Activated CD4-positive, alpha-beta T cell treated with anti-CD3 and anti-CD28 coated beads, Interleukin-10, Interleukin-2, amounts not matched to agents 100 ng/mL and 50 ng/mL, durations not matched to agents 16 hours and 8 hours (primary cell): ENCODE data around the gene KIRREL2.
"Not testable (repeated sequence)": the region's sequence is repeated elsewhere in the genome, so short reads cannot be mapped to it uniquely, and the experiment has no call there.

ENCODE experiments used
- DNase-seq: peaks from one replicate; pipeline ENCODE4 v3.0.0-alpha.2; 2020

Gene KIRREL2

DNA sequence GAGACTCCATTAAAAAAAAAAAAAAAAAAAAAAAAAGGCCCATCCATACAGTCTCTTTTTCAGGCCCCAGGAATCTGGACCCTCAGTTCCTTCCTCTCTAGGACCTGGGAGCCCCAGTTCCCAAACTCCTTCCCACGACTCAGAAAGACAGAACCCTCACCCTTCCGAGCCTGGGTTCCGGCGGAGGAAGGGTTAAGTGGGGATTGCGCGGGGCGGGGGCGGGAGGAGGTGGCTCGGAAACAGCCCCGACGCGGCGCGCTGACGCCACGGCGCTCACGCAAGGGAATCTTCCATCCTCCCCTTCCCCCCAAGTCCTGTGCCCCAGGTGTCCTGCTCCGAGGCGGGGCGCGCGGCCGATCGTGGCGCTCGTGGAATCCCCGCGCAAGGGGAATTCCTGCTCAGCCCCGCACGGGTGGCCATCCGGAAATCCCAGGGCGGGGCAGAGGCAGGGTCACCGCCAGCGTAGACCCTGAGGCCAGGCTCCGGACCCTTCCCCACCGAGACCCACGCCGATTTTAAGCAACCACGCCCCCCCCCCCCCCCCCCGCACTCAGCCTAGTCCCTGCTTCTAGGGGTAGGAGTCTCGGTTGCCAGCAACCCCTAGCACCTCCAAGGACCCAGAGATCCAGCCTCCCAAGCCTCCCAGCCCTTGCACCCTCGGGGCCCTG is 43.0 kb downstream of the KIRREL2 start:
- DNase-seq: peak; percentile 91

DNA sequence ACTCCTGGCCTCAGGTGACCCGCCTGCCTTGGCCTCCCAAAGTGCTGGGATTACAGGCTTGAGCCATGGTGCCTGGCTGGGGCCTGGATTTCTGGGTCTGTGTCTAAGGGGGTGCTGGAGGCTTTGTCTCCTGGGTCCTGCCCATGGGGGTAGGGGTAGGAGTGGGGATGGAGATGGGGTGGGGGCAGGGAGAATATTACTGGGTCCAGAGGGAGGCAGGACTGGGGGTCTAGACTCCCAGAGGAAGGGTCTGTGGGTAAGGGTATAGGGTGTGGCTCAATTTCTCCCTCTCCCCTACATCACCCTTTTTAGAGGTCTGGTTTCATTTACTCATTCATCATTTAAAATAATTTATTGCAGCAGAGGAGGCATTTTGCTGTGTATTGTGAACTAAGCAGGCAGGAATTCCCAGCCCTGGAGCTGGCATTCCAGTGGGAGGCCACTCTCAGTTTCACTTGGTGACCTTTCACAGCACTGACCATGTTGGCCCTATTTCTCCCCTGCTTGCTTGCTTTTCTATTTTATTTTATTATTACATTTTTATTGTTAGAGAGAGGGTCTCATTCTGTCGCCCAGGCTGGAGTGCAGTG is 44.4 kb downstream of the KIRREL2 start:
- no peak for DNase-seq

DNA sequence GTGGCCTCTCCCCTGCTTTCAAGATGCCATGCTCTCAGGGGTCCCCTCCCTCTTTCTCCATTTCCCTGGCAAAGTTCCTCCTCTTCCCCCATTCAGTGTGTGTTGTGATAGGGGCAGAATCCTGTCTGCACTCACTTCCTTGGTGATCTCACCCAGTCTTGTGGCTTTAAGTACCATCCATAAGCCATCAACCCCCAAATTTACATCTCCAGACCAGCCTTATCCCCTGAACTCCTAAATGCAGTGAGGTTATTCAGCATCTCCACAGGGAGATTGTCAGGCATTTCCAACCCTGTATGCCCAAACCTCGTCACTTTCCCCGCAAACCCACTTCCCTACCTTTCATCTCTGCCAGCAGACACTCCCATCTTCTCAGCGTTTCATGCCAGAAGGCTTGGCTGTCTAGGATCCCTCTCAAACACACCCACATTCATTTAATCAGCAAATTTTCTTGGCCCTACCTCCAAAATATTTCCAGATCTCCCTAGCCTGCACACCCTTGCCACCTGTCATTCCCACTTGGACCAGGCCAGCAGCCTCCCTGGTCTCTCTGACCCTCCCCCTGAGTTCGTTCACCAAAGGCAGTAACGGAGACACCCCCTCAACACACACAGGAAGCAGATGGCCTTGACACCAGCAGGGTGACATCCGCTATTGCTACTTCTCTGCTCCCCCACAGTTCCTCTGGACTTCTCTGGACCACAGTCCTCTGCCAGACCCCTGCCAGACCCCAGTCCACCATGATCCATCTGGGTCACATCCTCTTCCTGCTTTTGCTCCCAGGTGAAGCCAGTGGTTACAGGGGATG is 45.3 kb downstream of the KIRREL2 start, which contains the start of gene HCST:
Gene HCST (plus strand): TSS at position 676 of the 808 bp plus-strand sequence. CDS start 65 bp downstream, at position 741.
- DNase-seq: peak; percentile 71

DNA sequence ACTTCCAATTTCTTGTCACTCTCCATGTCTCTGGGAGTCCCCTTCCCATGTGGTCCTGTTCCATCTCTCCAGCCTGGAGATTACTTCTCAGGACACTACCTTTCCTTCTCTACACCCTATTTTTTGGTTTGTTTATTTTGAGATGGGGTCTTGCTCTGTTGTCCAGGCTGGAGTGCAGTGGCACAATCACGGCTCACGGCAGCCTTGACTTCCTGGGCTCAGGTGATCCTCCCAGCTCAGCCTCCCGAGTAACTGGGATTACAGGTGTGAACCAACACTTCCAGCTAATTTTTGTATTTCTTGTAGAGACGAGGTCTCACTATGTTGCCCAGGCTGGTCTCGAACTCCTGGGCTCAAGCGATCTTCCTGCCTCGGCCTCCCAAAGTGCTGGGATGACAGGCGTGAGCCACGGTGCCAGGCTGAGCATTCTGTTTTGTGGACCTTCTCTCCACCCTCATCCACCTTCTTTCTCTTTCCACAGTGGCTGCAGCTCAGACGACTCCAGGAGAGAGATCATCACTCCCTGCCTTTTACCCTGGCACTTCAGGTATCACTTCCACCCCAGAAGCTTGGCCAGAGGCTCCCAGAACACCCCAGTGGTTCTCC is 46.3 kb downstream of the KIRREL2 start:
- no peak for DNase-seq

DNA sequence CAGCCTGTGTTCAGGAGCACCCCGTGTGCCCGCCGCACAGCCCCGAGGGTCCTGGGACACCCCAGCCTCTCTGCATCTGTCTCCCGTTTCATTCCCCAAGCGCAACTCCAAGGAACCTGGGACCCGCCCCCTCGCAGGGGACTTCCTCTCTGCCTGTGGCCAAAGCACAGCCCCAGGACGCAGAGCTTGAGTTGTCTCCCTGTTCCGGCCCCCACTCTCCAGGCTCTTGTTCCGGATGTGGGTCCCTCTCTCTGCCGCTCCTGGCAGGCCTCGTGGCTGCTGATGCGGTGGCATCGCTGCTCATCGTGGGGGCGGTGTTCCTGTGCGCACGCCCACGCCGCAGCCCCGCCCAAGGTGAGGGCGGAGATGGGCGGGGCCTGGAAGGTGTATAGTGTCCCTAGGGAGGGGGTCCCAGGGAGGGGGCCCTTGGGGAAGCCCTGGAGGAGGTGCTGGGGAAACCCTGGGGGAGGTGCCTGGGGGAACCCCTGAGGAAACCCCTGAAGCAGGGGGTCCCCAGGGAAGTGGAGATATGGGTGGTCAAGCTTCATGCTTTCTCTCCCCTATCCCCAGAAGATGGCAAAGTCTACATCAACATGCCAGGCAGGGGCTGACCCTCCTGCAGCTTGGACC is 47.0 kb downstream of the KIRREL2 start:
- DNase-seq: peak; percentile 97

DNA sequence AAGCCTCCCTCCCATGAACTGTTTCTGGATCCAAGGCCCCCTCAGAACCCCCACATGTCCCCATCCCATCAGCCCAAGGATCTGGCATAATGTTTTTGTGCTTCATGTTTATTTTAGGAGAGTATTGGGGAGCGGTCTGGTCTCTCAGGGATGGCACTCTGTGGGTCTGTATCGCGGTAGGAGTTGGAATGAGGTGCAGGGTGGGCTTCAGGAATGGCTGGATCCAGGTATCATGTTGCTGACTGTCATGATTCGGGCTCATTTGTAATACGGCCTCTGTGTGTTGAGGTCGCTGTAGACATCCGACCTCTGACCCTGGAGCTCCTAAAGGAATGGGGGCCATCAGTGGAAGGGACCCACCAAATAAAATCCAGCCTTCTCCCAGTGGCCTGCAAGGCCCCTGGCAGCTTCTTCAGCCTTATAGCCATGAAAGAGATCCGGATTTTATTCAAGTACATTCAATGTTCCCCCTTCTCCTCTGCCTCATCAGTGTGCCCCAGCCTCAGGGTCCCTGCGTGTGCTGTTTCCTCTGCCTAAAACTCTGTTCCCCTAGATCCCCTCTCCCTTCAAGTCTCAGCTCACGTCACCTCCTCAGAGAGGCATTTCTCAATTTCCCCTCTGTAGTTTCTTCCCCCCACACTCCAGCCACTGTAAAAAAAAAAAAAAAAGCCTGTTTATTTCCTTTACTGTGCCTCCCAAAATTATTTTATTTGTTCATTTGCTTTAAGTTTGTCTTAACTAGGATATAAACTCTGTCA is 47.8 kb downstream of the KIRREL2 start:
- no peak for DNase-seq

DNA sequence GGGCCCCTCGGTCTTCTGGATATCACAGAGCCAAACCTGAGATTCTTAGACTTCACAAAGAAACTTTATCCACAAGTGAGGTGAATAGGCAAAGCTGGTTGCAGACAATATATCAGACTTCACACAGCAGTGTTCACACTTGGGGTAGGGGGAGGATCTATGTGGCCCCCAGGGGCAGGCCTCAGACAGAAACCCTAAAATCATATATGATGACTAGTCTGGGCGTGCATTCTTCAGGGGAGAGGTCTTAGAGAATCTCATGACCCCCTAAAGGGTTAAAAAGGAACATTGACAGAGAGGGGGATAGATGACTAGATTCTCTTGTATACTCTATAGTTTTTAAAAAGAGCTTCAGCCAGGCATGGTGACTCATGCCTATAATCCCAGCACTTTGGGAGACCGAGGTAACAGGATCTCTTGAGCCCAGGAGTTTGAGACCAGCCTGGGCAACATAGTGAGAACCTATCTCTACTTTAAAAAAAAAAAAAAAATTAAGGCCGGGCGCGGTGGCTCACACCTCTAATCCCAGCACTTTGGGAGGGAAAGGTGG is 48.5 kb downstream of the KIRREL2 start:
- no peak for DNase-seq

DNA sequence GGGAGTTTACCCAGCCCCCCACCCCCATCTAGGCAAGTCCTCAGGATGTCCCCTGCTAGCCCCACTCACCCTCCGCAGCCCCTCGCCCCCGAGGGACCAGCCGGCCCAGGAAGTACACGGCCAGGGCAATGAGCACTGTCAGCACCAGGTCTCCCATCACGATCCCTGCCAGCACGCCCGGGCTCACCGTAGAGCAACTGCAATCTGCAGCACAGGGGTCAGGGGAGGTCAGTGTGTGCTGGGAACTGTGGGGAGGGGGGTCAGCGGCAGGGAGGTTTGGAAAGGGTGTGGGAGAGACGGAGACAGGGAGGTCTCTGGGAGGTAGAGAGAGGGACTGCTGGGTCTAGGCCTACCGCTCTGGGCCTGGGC is 50.6 kb downstream of the KIRREL2 start:
- no peak for DNase-seq

DNA sequence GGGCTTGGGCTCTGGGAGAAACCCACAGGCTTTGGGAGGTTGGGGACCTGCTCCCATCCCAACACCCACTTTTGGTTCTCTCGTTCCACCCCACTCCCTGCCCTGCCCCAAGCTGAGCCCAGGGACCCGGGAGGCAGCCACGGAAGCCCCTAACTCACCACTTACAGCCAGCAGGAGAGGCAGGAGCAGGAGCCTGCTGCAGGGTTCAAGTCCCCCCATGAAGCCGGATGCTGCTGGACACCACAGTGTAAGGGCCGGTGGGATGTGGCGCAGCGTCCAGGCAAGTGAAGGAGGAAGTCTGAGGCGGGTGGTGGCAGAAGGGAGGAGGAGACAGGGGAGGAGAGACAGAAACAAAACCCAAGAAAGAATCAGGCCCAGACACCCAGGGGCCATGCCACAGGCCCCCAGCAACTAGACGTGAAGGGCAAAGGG is 51.3 kb downstream of the KIRREL2 start, which contains the start of gene TYROBP:
Gene TYROBP (minus strand): TSS at position 286 of the 432 bp plus-strand sequence. CDS start 67 bp downstream, at position 219.
- no peak for DNase-seq

DNA sequence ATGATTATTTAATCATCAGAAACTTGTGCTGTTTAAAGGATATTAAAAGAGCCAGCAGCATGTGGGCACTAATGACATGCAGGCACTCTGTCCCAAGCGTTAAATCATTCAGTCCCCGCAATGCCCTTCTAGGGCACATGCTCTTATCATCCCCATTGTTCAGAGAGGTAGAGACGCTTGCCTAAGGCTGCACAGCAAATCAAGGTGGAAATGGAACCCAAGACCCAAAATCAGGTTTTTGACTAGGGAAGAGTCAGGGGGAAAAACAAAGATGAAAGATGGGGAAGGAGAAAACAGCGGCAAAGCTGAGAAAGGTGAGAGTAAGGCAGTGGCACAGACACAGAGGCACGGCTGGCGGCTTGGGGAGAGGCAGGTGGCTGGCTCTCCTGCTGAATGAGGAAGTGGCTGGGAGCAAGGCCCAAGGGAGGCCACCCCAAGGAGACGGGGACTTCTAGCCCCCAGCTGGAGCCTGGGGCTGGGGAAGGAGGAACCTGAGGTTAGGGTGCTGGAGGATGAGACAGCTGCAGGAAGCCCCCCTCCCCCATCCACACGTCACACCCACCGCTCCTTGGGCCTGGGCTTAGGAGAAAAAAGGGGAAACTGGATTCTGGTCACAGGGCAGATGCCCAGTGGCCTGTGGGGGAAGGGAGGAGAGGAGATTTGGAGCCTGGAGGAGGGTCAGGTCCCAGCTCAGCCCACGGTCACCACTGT is 52.4 kb downstream of the KIRREL2 start:
- no peak for DNase-seq

DNA sequence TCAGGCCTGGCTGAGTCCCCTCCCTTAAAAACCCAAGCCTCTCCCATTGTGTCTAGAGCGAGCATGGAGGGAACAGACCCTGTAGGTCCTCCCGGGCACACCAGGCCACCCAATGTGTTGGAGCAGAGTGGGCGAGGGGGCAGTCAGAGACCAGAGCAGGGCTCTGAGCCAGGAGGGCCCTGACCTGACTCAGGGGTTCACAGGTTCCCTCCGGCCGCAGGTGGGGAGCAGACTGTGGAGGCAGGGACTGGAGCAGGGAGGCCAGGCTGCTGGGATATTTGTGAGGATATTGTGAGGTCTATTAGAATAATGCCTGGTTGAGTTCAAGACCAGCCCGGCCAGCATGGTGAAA is 52.9 kb downstream of the KIRREL2 start:
- DNase-seq: no peak

DNA sequence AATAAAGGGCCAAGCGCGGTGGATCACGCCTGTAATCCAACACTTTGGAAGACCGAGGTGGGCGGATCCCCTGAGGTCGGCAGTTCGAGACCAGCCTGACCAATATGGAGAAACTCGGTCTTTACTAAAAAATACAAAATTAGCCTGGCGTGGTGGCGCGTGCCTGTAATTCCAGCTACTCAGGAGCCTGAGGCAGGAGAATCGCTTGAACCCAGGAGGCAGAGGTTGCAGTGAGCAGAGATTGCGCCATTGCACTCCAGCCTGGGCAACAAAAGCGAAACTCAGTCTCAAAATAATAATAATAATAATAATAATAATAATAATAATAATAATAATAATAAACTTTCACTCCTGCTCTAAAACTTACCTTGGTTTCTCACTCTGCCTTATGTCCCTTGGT is 53.6 kb downstream of the KIRREL2 start:
- DNase-seq: not testable (repeated sequence)

DNA sequence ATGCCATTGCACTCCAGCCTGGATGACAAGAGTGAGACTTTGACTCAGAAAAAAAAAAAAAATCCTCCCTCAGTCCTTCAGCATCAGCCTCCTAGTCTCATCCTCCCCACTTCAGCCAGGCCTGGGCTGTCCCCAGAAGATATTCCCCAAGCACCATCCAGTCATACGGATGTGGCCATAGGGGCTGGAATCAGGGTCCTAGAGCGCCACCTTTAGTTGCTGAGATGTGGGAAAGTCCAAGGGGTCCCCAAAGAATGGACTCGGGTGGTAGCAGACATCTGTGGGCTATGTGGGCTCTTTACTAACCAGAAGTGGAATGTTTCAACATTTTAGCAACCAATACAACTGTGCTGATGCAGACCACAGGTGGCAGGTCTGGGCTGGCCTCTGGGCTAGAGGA is 54.5 kb downstream of the KIRREL2 start:
- DNase-seq: no peak

DNA sequence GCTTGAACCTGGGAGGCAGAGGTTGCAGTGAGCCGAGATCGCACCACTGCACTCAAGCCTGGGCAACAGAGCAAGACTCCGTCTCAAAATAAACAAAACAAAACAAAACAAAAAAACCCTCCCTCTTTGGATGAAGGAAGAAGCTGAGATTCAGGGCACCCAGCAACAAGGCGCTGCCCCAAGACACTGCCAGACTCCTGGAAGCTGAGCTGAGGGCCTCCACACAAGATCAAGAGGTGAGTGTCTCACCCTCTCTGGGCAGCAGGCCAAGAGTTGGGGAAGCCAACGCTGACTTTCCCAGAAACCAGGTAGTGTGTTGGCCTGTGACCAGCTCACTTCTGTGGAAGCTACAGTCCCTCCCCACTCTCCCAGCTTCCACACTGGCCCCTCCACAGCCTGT is 55.1 kb downstream of the KIRREL2 start:
- DNase-seq: no peak

DNA sequence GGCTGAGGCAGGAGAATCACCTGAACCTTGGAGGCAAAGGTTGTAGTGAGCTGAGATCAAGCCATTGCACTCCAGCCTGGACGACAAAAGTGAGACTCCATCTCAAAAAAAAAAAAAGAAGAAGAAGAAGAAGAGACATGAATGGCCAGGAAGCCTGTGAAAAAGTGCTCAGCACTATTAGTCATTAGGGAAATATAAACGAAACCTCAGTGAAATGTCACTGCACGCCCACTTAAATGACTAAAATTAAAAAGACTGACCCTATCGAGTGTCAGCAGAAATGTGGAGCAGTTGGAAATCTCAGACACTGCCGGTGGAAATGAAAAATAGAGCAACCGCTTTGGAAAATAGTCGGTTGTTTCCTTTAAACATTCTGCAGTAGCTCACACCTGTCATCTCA is 56.9 kb downstream of the KIRREL2 start:
- no peak for DNase-seq

DNA sequence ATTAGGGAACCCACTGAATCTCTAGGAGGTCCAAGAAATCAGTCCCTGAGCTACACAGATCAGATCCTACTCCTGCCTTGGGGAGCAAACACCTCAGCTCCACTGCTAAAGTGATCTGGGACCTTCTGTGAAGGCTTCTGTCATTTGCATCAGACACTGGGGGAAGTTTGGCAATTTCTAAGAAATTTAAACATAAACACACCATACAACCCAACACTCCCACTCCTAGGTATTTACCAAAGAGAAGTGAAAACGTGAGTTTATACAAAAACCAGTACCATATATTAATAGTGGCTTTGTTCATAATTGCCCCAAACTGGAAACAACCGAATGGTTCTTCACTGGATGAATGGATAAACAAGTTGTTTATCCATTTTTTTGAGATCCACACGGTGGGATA is 58.7 kb downstream of the KIRREL2 start:
- no peak for DNase-seq
